ENCODE measurements around the gene CYP26B1. TPM values are rescaled to one million over a fixed set of nuclear protein-coding genes. Genes with fewer than 3 reads are reported as not detected.

The CYP26B1 gene
- total RNA-seq, 1 donor from 2014 or later = 1,322 TPM

DNA sequence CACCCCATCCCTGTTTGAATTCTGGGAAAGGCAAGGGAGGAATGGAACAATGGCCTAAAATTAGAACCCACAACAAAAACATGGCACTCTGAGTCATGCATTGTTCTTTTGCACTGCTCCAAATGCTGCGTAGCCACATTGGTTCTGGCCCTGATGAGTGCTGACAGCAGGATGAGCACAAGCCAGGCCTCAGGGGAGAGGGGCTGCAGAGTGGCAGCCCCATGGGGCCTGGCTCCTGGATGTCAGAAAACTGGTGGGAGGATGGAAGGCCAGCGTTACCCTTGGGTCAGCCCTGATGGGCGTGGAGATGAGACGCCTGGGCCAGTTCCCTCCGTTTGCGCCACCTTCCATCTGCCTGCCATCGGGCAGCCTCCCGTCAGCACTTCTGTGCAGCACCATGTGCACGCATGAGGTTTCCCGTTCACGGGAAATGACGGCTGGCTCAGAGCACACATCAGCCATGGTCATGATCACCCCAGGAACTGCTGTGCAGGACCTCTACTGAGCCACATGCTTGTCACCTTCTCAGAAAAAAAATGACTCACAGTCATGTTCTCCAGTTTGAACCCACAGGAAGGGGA, 65.6 kb downstream of the CYP26B1 start:
- no peaks in the 10 kb centered on the region for H3K9me3 Mint-ChIP-seq
- DNase-seq (ENCODE audit: low spot score in 2 of 2, unreplicated experiment in 2 of 2) = no peak
- no peak overlapping the region for H3K4me3 Mint-ChIP-seq
- H3K4me1 Mint-ChIP-seq = no peaks in the 10 kb centered on the region
- H3K27me3 Mint-ChIP-seq (ENCODE audit: low read depth) = no peaks in the 10 kb centered on the region
- H3K27ac Mint-ChIP-seq = no peak overlapping the region
- TF ChIP-seq, protein P1, sequence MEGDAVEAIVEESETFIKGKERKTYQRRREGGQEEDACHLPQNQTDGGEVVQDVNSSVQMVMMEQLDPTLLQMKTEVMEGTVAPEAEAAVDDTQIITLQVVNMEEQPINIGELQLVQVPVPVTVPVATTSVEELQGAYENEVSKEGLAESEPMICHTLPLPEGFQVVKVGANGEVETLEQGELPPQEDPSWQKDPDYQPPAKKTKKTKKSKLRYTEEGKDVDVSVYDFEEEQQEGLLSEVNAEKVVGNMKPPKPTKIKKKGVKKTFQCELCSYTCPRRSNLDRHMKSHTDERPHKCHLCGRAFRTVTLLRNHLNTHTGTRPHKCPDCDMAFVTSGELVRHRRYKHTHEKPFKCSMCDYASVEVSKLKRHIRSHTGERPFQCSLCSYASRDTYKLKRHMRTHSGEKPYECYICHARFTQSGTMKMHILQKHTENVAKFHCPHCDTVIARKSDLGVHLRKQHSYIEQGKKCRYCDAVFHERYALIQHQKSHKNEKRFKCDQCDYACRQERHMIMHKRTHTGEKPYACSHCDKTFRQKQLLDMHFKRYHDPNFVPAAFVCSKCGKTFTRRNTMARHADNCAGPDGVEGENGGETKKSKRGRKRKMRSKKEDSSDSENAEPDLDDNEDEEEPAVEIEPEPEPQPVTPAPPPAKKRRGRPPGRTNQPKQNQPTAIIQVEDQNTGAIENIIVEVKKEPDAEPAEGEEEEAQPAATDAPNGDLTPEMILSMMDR (IDR thresholded peaks at IDR 0.05; ENCODE audit: unreplicated experiment) = no peak
- H3K36me3 Mint-ChIP-seq = no peaks in the 10 kb centered on the region

DNA sequence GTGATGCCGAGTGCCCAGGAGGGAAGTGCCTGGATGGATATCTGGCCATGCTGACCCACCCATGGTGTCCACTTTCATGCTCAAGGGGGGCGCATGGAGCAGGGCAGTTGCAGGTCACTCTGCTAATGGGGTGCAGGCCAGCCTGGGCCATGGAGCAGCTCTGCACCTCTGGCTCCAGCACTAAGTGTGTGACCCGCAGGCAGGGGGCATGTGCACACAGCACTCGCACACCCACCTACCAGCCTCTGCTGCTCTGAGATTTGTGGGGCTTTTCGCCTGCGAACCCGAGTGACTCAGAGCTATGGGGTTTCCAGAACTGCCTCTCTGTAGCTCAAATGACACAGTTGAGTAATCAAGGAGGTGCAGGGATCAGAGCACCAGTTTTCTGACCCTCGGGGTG, 66.2 kb downstream of the CYP26B1 start:
- Mint-ChIP-seq H3K27me3 (ENCODE audit: low read depth) (no peaks in the 10 kb centered on the region), H3K36me3 (no peaks in the 10 kb centered on the region), H3K9me3 (no peaks in the 10 kb centered on the region), H3K27ac (no peak overlapping the region), H3K4me3 (no peak overlapping the region), H3K4me1 (no peaks in the 10 kb centered on the region)
- no peak for DNase-seq (ENCODE audit: low spot score in 2 of 2, unreplicated experiment in 2 of 2)
- TF ChIP-seq, protein P1 (IDR thresholded peaks at IDR 0.05; ENCODE audit: unreplicated experiment) = no peak

GRCh38 chr2:72080286-72081145, 67.1 kb downstream of the CYP26B1 start:
- Mint-ChIP-seq H3K9me3 (peaks cover 6% of the 10 kb centered on the region), H3K27me3 (ENCODE audit: low read depth) (no peaks in the 10 kb centered on the region), H3K4me1 (no peaks in the 10 kb centered on the region)

More at GRCh38 chr2:72080286-72081145, 67.1 kb downstream of the CYP26B1 start:
- TF ChIP-seq, protein P1 (IDR thresholded peaks at IDR 0.05; ENCODE audit: unreplicated experiment) = no peak
- no peaks in the 10 kb centered on the region for H3K36me3 Mint-ChIP-seq
- H3K4me3 Mint-ChIP-seq = no peak overlapping the region
- no peak for DNase-seq (ENCODE audit: low spot score in 2 of 2, unreplicated experiment in 2 of 2)
- no peak overlapping the region for H3K27ac Mint-ChIP-seq

Measured in mesothelial cell of epicardium (in vitro differentiated cells).